ENCODE measurements around the gene ZBTB1.

DNA sequence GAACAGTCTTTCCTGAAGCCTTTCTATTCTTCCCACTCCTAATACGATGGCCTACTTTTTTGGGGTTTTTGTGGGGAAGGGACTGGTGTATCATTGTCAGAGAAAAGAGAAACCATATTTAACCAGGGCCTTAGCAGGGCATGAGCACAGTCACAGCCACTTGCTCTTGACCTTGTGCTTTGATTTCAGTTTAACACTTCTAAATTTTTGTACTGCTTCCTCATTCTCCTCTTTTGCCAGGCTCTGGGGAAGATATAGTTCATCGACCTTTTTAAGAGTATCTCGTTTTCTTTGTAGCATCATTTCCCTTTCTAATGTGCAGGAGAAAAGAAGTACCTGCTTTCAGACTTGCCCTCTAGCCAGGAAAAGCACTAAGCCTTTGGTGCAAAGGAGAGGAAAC is 2.2 kb downstream of the ZBTB1 start:
- TF ChIP-seq, protein P1, sequence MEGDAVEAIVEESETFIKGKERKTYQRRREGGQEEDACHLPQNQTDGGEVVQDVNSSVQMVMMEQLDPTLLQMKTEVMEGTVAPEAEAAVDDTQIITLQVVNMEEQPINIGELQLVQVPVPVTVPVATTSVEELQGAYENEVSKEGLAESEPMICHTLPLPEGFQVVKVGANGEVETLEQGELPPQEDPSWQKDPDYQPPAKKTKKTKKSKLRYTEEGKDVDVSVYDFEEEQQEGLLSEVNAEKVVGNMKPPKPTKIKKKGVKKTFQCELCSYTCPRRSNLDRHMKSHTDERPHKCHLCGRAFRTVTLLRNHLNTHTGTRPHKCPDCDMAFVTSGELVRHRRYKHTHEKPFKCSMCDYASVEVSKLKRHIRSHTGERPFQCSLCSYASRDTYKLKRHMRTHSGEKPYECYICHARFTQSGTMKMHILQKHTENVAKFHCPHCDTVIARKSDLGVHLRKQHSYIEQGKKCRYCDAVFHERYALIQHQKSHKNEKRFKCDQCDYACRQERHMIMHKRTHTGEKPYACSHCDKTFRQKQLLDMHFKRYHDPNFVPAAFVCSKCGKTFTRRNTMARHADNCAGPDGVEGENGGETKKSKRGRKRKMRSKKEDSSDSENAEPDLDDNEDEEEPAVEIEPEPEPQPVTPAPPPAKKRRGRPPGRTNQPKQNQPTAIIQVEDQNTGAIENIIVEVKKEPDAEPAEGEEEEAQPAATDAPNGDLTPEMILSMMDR (conservative IDR thresholded peaks at IDR 0.05 in 1 of 2, IDR thresholded peaks at IDR 0.05 in 1 of 2; ENCODE audit: extremely low read depth in 1 of 2, insufficient read depth in 1 of 2, low read depth in 1 of 2, low read length in 2 of 2): no peak
- no peak for TF ChIP-seq EZH2 (IDR thresholded peaks at IDR 0.05; ENCODE audit: borderline replicate concordance, low read length)

Data from mammary epithelial cell (primary cell).